Gastrocnemius medialis (tissue), 4 donors: ENCODE results near the gene HLA-DQB1. TPM values are rescaled to one million over a fixed set of nuclear protein-coding genes. Genes with fewer than 3 reads are reported as not detected.

Source experiments
- ATAC-seq, 2 donors: fragments of 150-250 bp; one replicate each; pipeline ENCODE4 v1.9.1; 2016
- DNase-seq, 2 donors: peaks; one replicate each; pipeline ENCODE4 v3.0.0-alpha.2; 2019
- H3K27ac ChIP-seq, 4 donors: fragments of 200-600 bp; sonication (generic); 1 replicate in 1 of 4; 2 replicates in 3 of 4; pipeline ENCODE4 v1.5.1; 2016 to 2018; ENCODE audit warnings: mild to moderate bottlenecking in 2 of 4, moderate library complexity in 1 of 4
- H3K27me3 ChIP-seq, 3 donors: fragments of 200-600 bp; sonication (generic) in 2 of 3; 1 replicate in 1 of 3; 2 replicates in 2 of 3; pipeline versions ENCODE4 v1.5.1 to v1.6.0; 2016 to 2019; ENCODE audit warnings: mild to moderate bottlenecking in 1 of 3, moderate library complexity in 1 of 3
- H3K36me3 ChIP-seq, 2 donors: fragments of 200-600 bp; sonication (generic) in 1 of 2; one replicate each; pipeline ENCODE4 v1.5.1; 2017 to 2018
- H3K4me1 ChIP-seq, 2 donors: fragments of 200-600 bp; sonication (generic) in 1 of 2; one replicate each; pipeline ENCODE4 v1.5.1; 2016 to 2017; ENCODE audit warnings: mild to moderate bottlenecking in 2 of 2
- H3K4me3 ChIP-seq, 4 donors: fragments of 200-600 bp; sonication (generic) in 3 of 4; 1 replicate in 1 of 4; 2 replicates in 3 of 4; pipeline ENCODE4 v1.5.1; 2016 to 2019; ENCODE audit warnings: mild to moderate bottlenecking in 2 of 4
- H3K9me3 ChIP-seq, 3 donors: fragments of 200-600 bp; sonication (generic) in 2 of 3; 1 replicate in 1 of 3; 2 replicates in 2 of 3; pipeline ENCODE4 v1.5.1; 2016 to 2019
- POLR2A ChIP-seq, 2 donors: fragments of 450-650 bp; IDR thresholded peaks; one replicate each; pipeline ENCODE4 v1.6.1; 2017; ENCODE audit warnings: antibody characterized with exemption in 2 of 2, mild to moderate bottlenecking in 2 of 2, moderate library complexity in 2 of 2
- in situ Hi-C, 4 donors: fragments of 200-750 bp; cut with MboI; loops; one replicate each; pipeline versions ENCODE4 v1.15.0 to v1.8.0; 2017; ENCODE audit warnings: low sequenced_read_pairs in 4 of 4
- intact Hi-C: fragments of 100-400 bp; cut with DNase I; formaldehyde crosslinking; loops from one replicate; pipeline ENCODE4 v1.15.1; 2023; ENCODE audit warnings: low total_unique reads
- total RNA-seq, 4 donors: library from RNA; depleted of rRNA; stranded (reverse); fragments of >200 nt; gene quantifications; one replicate each; pipeline versions ENCODE4 v1.1.0 to v1.2.3, GENCODE V29; 2016
- TF ChIP-seq, protein P1 (sequence below), 5 experiments: fragments of 450-650 bp in 3 of 5; fragments of 200-600 bp in 2 of 5; sonication (generic) in 2 of 5; IDR thresholded peaks in 4 of 5; conservative IDR thresholded peaks in 1 of 5; 1 replicate in 4 of 5; 2 replicates in 1 of 5; pipeline ENCODE4 v1.5.1; 2016 to 2019; ENCODE audit warnings: antibody characterized with exemption in 5 of 5, mild to moderate bottlenecking in 3 of 5, moderate library complexity in 3 of 5

The HLA-DQB1 gene
- total RNA-seq, 4 donors from 2014 or later, result 0.22 to 2.2 (median 0.91) TPM

DNA sequence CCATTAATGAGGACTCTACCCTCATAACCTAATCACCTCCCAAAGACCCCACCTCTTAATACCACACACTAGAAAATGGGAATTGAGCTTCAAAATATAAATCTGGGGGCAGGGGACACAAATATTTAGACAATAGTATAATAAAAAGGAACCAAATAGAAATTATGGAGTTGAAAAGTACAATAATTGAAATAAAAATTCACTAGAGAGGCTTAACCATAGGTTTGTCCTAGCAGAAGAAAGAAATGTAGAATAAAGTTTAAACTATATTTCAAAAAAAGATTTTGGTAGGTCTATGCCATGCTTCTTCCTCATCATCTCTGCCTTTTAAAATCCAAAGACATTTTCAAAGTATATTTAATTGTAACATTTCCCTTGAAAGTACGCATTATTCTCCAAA is 48.7 kb downstream of the HLA-DQB1 start:
- no peaks in the 10 kb centered on the region for H3K9me3 ChIP-seq
- TF ChIP-seq, protein P1, sequence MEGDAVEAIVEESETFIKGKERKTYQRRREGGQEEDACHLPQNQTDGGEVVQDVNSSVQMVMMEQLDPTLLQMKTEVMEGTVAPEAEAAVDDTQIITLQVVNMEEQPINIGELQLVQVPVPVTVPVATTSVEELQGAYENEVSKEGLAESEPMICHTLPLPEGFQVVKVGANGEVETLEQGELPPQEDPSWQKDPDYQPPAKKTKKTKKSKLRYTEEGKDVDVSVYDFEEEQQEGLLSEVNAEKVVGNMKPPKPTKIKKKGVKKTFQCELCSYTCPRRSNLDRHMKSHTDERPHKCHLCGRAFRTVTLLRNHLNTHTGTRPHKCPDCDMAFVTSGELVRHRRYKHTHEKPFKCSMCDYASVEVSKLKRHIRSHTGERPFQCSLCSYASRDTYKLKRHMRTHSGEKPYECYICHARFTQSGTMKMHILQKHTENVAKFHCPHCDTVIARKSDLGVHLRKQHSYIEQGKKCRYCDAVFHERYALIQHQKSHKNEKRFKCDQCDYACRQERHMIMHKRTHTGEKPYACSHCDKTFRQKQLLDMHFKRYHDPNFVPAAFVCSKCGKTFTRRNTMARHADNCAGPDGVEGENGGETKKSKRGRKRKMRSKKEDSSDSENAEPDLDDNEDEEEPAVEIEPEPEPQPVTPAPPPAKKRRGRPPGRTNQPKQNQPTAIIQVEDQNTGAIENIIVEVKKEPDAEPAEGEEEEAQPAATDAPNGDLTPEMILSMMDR (IDR thresholded peaks at IDR 0.05 in 4 of 5, conservative IDR thresholded peaks at IDR 0.05 in 1 of 5), result no peak
- no peak for TF ChIP-seq POLR2A (IDR thresholded peaks at IDR 0.05)
- no peaks in the 10 kb centered on the region for H3K4me1 ChIP-seq
- H3K27me3 ChIP-seq, result no peaks in the 10 kb centered on the region
- intact Hi-C loops (no loop called here), in situ Hi-C loops (no loop called here)
- H3K27ac ChIP-seq, result no peak overlapping the region
- ATAC-seq (no peak), DNase-seq (no peak)
- H3K4me3 ChIP-seq, result no peak overlapping the region
- H3K36me3 ChIP-seq, result no peaks in the 10 kb centered on the region

DNA sequence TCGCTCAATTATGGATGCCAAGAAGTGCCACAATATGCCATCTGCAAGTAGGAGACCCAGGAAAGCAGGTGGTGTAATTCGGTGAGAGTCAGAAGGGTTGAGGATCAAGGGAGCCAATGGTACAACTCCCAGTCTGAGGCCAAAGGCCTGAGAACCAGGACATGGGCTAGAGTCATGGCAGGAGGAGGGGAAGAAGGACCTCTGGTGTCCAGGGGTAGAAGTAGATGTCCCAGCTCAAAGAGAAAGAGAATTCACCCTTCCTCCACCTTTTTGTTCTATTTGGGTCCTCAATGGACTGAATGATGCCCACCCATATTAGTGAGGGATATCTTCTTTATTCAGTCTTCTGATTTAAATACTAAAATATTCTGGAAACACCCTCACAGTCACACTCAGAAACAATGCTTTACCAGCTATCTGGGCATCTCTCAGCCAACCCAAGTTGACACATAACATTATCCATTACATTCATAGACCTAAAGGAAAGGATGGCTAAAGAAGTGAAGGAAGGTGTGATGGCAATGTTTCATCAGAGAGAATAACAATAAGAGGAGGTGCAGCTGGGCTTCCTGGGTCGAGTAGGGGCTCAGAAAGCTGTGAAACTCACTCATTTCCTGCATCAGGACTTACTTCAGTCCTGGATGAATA is 50.4 kb downstream of the HLA-DQB1 start:
- no peaks in the 10 kb centered on the region for H3K27me3 ChIP-seq
- no peak overlapping the region for H3K27ac ChIP-seq
- H3K36me3 ChIP-seq, result no peaks in the 10 kb centered on the region
- no peaks in the 10 kb centered on the region for H3K4me1 ChIP-seq
- intact Hi-C loops, result no loop called here
- TF ChIP-seq, protein P1 (IDR thresholded peaks at IDR 0.05 in 4 of 5, conservative IDR thresholded peaks at IDR 0.05 in 1 of 5), result no peak
- no peak for TF ChIP-seq POLR2A (IDR thresholded peaks at IDR 0.05)
- DNase-seq (no peak), ATAC-seq (no peak)
- H3K9me3 ChIP-seq, result no peaks in the 10 kb centered on the region
- in situ Hi-C loops, result no loop called here
- H3K4me3 ChIP-seq, result no peak overlapping the region

DNA sequence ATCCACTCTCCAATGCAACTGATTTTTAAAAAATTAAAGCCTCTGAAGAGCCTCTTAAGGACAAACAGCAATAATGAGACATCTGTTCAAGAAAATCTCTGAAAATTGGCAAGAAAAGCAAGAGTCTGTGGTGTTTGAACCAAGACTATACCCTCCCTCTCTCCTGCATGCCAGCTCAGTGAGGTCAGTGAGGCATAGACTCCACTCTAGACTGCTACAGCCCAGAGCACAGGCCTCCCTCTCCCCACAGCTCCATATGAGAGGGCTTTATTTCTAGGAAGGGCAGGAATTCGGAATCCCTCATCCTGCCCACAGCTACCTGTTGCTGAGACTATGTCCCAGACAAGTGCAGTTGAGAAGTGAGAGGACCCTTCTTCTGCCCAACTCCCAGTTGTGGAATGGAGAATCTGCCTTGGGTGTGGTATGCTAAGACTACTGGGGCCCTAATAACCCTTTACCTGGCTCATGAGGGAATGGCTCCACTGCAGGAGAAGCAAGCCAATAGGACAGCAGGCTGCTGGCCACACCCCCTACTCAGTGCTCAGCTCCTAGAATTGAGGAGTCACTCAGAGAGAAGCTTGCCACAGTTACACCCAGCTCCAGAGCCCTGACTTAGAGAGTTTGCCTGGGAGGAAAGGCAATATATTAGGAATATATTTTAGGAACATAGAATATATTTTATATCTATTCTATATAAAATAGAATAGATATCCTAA is 51.9 kb downstream of the HLA-DQB1 start:
- no peak for ATAC-seq
- H3K27me3 ChIP-seq, result no peaks in the 10 kb centered on the region
- H3K27ac ChIP-seq, result no peak overlapping the region
- no peaks in the 10 kb centered on the region for H3K9me3 ChIP-seq
- DNase-seq, result no peak
- H3K4me3 ChIP-seq, result no peak overlapping the region
- TF ChIP-seq, protein P1 (IDR thresholded peaks at IDR 0.05 in 4 of 5, conservative IDR thresholded peaks at IDR 0.05 in 1 of 5), result no peak
- TF ChIP-seq POLR2A (IDR thresholded peaks at IDR 0.05), result no peak
- in situ Hi-C loops, result no loop called here
- no peaks in the 10 kb centered on the region for H3K4me1 ChIP-seq
- intact Hi-C loops, result no loop called here
- H3K36me3 ChIP-seq, result no peaks in the 10 kb centered on the region

DNA sequence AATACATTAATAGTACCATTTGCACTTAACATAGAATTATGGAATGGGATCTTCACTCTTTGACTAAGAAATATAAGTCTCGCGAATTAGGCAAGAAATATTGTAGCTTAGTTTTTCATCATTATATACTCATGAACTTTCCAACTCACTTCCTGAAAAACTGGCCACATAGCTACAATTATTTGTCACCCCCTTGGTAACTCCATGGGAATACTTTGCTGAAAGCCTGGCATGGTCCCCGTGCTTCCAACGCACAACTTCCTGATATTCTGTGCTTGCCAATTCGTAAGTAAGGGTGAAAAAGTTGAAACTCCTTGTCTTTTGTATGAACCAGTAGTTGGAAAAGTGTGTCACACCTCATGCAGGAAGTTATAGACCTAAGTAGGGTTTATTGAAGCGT is 53.0 kb downstream of the HLA-DQB1 start:
- Histone ChIP-seq H3K4me3 (no peak overlapping the region), H3K9me3 (no peaks in the 10 kb centered on the region), H3K27ac (peak overlapping the region in 1 of 4 donors; percentile 23), H3K36me3 (no peaks in the 10 kb centered on the region), H3K4me1 (no peaks in the 10 kb centered on the region), H3K27me3 (no peaks in the 10 kb centered on the region)
- intact Hi-C loops, result no loop called here
- in situ Hi-C loops, result no loop called here
- no peak for ATAC-seq
- no peak for DNase-seq
- TF ChIP-seq, protein P1 (IDR thresholded peaks at IDR 0.05 in 4 of 5, conservative IDR thresholded peaks at IDR 0.05 in 1 of 5), result no peak
- TF ChIP-seq POLR2A (IDR thresholded peaks at IDR 0.05), result no peak
